ENCODE data around the gene LOXL1.

GRCh38 chr15:73996267-73996666 lies 70.0 kb downstream of the LOXL1 start:
- TF ChIP-seq PPARA (CRISPR knock-in tag; IDR thresholded peaks at IDR 0.05; ENCODE audit: borderline replicate concordance): no peak
- TF ChIP-seq ZNF565 (CRISPR knock-in tag; conservative IDR thresholded peaks at IDR 0.05; ENCODE audit: low read depth): no peak
- no peak for TF ChIP-seq ZNF70 (CRISPR knock-in tag; IDR thresholded peaks at IDR 0.05)
